ENCODE results near the gene HES7. TPM values are rescaled to one million over a fixed set of nuclear protein-coding genes. Genes with fewer than 3 reads are reported as not detected.

HES7 gene
- polyA plus RNA-seq, 2 of the 4 experiments (the other 2 are of a cell fraction), result 0.56 to 0.72 TPM

GRCh38 chr17:8072341-8072728 lies 51.6 kb downstream of the HES7 start:
- POLR2A ChIA-PET, result no interaction called here
- Histone ChIP-seq H3K4me3 (no peak overlapping the region), H3K4me2 (no peak overlapping the region), H3K9me3 (no peaks in the 10 kb centered on the region), H3K4me1 (peaks cover 16% of the 10 kb centered on the region), H3K27ac (no peak overlapping the region)
- FAIRE-seq (no peak), ATAC-seq (no peak), DNase-seq (ENCODE audit: low read depth in 1 of 2, low spot score in 1 of 2) (no peak)
- WGBS (ENCODE audit: missing lambda C conversion rate), result 84% methylated on average over 28 of the region's 28 CpGs
- TF ChIP-seq JUN (IDR thresholded peaks at IDR 0.05), result no peak
- no peak for TF ChIP-seq GATA3 (IDR thresholded peaks at IDR 0.05; ENCODE audit: borderline replicate concordance)
- no peak for TF ChIP-seq ESRRA (IDR thresholded peaks at IDR 0.05; ENCODE audit: borderline replicate concordance, low read length)
- TF ChIP-seq HMGXB4 (CRISPR knock-in tag; IDR thresholded peaks at IDR 0.05; ENCODE audit: borderline replicate concordance), result no peak
- TF ChIP-seq EP300 (IDR thresholded peaks at IDR 0.05), result no peak
- TF ChIP-seq HOXB13 (CRISPR knock-in tag; IDR thresholded peaks at IDR 0.05; ENCODE audit: low read depth), result no peak
- CTCF ChIA-PET, result interaction anchor here (0.7 to 27.4 kb wide), 8 partner anchors 7 to 160 kb away, joined by 3 to 1490 read pairs (median 28); partner anchors contain the start of genes ALOX12B and ALOXE3

GRCh38 chr17:8071496-8071895 lies 52.4 kb downstream of the HES7 start:
- CTCF ChIA-PET, result interaction anchor here (0.5 to 27.4 kb wide), 11 partner anchors 8 to 1281 kb away, joined by 3 to 1490 read pairs (median 5); partner anchors contain the start of genes ALOX12B, ALOXE3 and AURKB
- POLR2A ChIA-PET, result no interaction called here

More at GRCh38 chr17:8071496-8071895, 52.4 kb downstream of the HES7 start:
- Histone ChIP-seq H3K4me1 (peaks cover 16% of the 10 kb centered on the region), H3K4me3 (no peak overlapping the region), H3K27ac (no peak overlapping the region), H3K4me2 (no peak overlapping the region), H3K9me3 (no peaks in the 10 kb centered on the region)
- TF ChIP-seq RFX5 (IDR thresholded peaks at IDR 0.05), result no peak
- TF ChIP-seq PHF8 (IDR thresholded peaks at IDR 0.05; ENCODE audit: borderline replicate concordance, low read depth), result no peak
- no peak for TF ChIP-seq NFE2L2 (conservative IDR thresholded peaks at IDR 0.05; ENCODE audit: low read length)
- no peak for TF ChIP-seq TFCP2L1 (CRISPR knock-in tag; IDR thresholded peaks at IDR 0.05)
- TF ChIP-seq PBX3 (IDR thresholded peaks at IDR 0.05), result no peak
- no peak for TF ChIP-seq NPAS2 (CRISPR knock-in tag; IDR thresholded peaks at IDR 0.05; ENCODE audit: borderline replicate concordance)
- no peak for TF ChIP-seq GATA3 (IDR thresholded peaks at IDR 0.05; ENCODE audit: borderline replicate concordance)
- no peak for TF ChIP-seq BHLHE40 (IDR thresholded peaks at IDR 0.05; ENCODE audit: low read depth, low read length)
- 80% methylated on average over 12 of the region's 12 CpGs for WGBS (ENCODE audit: missing lambda C conversion rate)
- no peak for ATAC-seq
- FAIRE-seq, result no peak
- no peak for DNase-seq (ENCODE audit: low read depth in 1 of 2, low spot score in 1 of 2)

Small RNAs within 50 kb of the gene (small RNA-seq; reads per million reads assigned to genes)
- 0 reads per million in 6 experiments for gene MIR4314

Other genes starting within 250 kb of the HES7 start
- gene CHD3, start 235.3 kb downstream of the HES7 start, polyA plus RNA-seq (2011; rRNA removed), result 56.3 and 69.7 TPM in 2 replicates
- 88.0 to 113 TPM (median 111 TPM) in 3 replicates for gene CHD3, start 235.3 kb downstream of the HES7 start, polyA plus RNA-seq (2017; fragmentation: RNase III; extraction: RNeasy Plus Mini Kit Qiagen cat#74134 plus additional on column Dnase treatment)
- 2.1 and 2.4 TPM in 2 replicates for gene RNF227, start 207.8 kb downstream of the HES7 start, polyA plus RNA-seq (2011; rRNA removed)
- 1.7 to 4.1 TPM (median 3.7 TPM) in 3 replicates for gene RNF227, start 207.8 kb downstream of the HES7 start, polyA plus RNA-seq (2017; fragmentation: RNase III; extraction: RNeasy Plus Mini Kit Qiagen cat#74134 plus additional on column Dnase treatment)
- 2.4 and 2.7 TPM in 2 replicates for gene KCNAB3, start 194.2 kb downstream of the HES7 start, polyA plus RNA-seq (2011; rRNA removed)
- 3.2 to 4.8 TPM (median 3.4 TPM) in 3 replicates for gene KCNAB3, start 194.2 kb downstream of the HES7 start, polyA plus RNA-seq (2017; fragmentation: RNase III; extraction: RNeasy Plus Mini Kit Qiagen cat#74134 plus additional on column Dnase treatment)
- gene TRAPPC1, start 192.2 kb downstream of the HES7 start, polyA plus RNA-seq (2011; rRNA removed), result 200 and 204 TPM in 2 replicates
- 314 to 336 TPM (median 328 TPM) in 3 replicates for gene TRAPPC1, start 192.2 kb downstream of the HES7 start, polyA plus RNA-seq (2017; fragmentation: RNase III; extraction: RNeasy Plus Mini Kit Qiagen cat#74134 plus additional on column Dnase treatment)
- gene CNTROB, start 191.9 kb downstream of the HES7 start, polyA plus RNA-seq (2011; rRNA removed), result 23.2 and 28.3 TPM in 2 replicates
- 56.4 to 59.4 TPM (median 57.0 TPM) in 3 replicates for gene CNTROB, start 191.9 kb downstream of the HES7 start, polyA plus RNA-seq (2017; fragmentation: RNase III; extraction: RNeasy Plus Mini Kit Qiagen cat#74134 plus additional on column Dnase treatment)
- not detected in 2 replicates for gene GUCY2D, start 121.5 kb downstream of the HES7 start, polyA plus RNA-seq (2011; rRNA removed)
- 0.14 to 0.50 TPM in 2 of 3 replicates, not detected in the other for gene GUCY2D, start 121.5 kb downstream of the HES7 start, polyA plus RNA-seq (2017; fragmentation: RNase III; extraction: RNeasy Plus Mini Kit Qiagen cat#74134 plus additional on column Dnase treatment)
- gene ALOX15B, start 85.0 kb downstream of the HES7 start, polyA plus RNA-seq (2011; rRNA removed), result not detected in 2 replicates
- gene ALOX15B, start 85.0 kb downstream of the HES7 start, polyA plus RNA-seq (2017; fragmentation: RNase III; extraction: RNeasy Plus Mini Kit Qiagen cat#74134 plus additional on column Dnase treatment), result not detected in 3 replicates
- 0.63 and 1.0 TPM in 2 replicates for gene ALOX12B, start 36.4 kb downstream of the HES7 start, polyA plus RNA-seq (2011; rRNA removed)
- 1.0 to 1.5 TPM (median 1.3 TPM) in 3 replicates for gene ALOX12B, start 36.4 kb downstream of the HES7 start, polyA plus RNA-seq (2017; fragmentation: RNase III; extraction: RNeasy Plus Mini Kit Qiagen cat#74134 plus additional on column Dnase treatment)
- gene ALOXE3, start 5.6 kb downstream of the HES7 start, polyA plus RNA-seq (2011; rRNA removed), result 0.35 and 0.58 TPM in 2 replicates
- gene ALOXE3, start 5.6 kb downstream of the HES7 start, polyA plus RNA-seq (2017; fragmentation: RNase III; extraction: RNeasy Plus Mini Kit Qiagen cat#74134 plus additional on column Dnase treatment), result 0.40 to 0.51 TPM (median 0.46 TPM) in 3 replicates
- gene PER1, start 28.3 kb upstream of the HES7 start, polyA plus RNA-seq (2011; rRNA removed), result 5.5 and 5.6 TPM in 2 replicates
- gene PER1, start 28.3 kb upstream of the HES7 start, polyA plus RNA-seq (2017; fragmentation: RNase III; extraction: RNeasy Plus Mini Kit Qiagen cat#74134 plus additional on column Dnase treatment), result 6.8 to 8.7 TPM (median 8.4 TPM) in 3 replicates
- 21.7 and 24.7 TPM in 2 replicates for gene VAMP2, start 38.8 kb upstream of the HES7 start, polyA plus RNA-seq (2011; rRNA removed)
- 19.2 to 23.3 TPM (median 19.3 TPM) in 3 replicates for gene VAMP2, start 38.8 kb upstream of the HES7 start, polyA plus RNA-seq (2017; fragmentation: RNase III; extraction: RNeasy Plus Mini Kit Qiagen cat#74134 plus additional on column Dnase treatment)
- 21.8 and 22.8 TPM in 2 replicates for gene TMEM107, start 52.3 kb upstream of the HES7 start, polyA plus RNA-seq (2011; rRNA removed)
- gene TMEM107, start 52.3 kb upstream of the HES7 start, polyA plus RNA-seq (2017; fragmentation: RNase III; extraction: RNeasy Plus Mini Kit Qiagen cat#74134 plus additional on column Dnase treatment), result 16.0 to 19.2 TPM (median 17.0 TPM) in 3 replicates
- gene BORCS6, start 66.1 kb upstream of the HES7 start, polyA plus RNA-seq (2011; rRNA removed), result 3.0 and 3.3 TPM in 2 replicates
- 4.1 to 6.6 TPM (median 6.1 TPM) in 3 replicates for gene BORCS6, start 66.1 kb upstream of the HES7 start, polyA plus RNA-seq (2017; fragmentation: RNase III; extraction: RNeasy Plus Mini Kit Qiagen cat#74134 plus additional on column Dnase treatment)
- gene AURKB, start 86.5 kb upstream of the HES7 start, polyA plus RNA-seq (2011; rRNA removed), result 51.0 and 59.5 TPM in 2 replicates
- gene AURKB, start 86.5 kb upstream of the HES7 start, polyA plus RNA-seq (2017; fragmentation: RNase III; extraction: RNeasy Plus Mini Kit Qiagen cat#74134 plus additional on column Dnase treatment), result 124 to 137 TPM (median 130 TPM) in 3 replicates
- gene CTC1, start 124.0 kb upstream of the HES7 start, polyA plus RNA-seq (2011; rRNA removed), result 21.9 and 32.7 TPM in 2 replicates
- 14.9 to 21.7 TPM (median 19.7 TPM) in 3 replicates for gene CTC1, start 124.0 kb upstream of the HES7 start, polyA plus RNA-seq (2017; fragmentation: RNase III; extraction: RNeasy Plus Mini Kit Qiagen cat#74134 plus additional on column Dnase treatment)
- gene PFAS, start 125.2 kb upstream of the HES7 start, polyA plus RNA-seq (2011; rRNA removed), result 51.9 and 64.5 TPM in 2 replicates
- gene PFAS, start 125.2 kb upstream of the HES7 start, polyA plus RNA-seq (2017; fragmentation: RNase III; extraction: RNeasy Plus Mini Kit Qiagen cat#74134 plus additional on column Dnase treatment), result 58.2 to 60.1 TPM (median 59.2 TPM) in 3 replicates
- gene RANGRF, start 164.6 kb upstream of the HES7 start, polyA plus RNA-seq (2011; rRNA removed), result 56.4 and 60.4 TPM in 2 replicates
- 43.6 to 49.0 TPM (median 47.2 TPM) in 3 replicates for gene RANGRF, start 164.6 kb upstream of the HES7 start, polyA plus RNA-seq (2017; fragmentation: RNase III; extraction: RNeasy Plus Mini Kit Qiagen cat#74134 plus additional on column Dnase treatment)
- gene SLC25A35, start 171.3 kb upstream of the HES7 start, polyA plus RNA-seq (2011; rRNA removed), result 6.8 and 9.1 TPM in 2 replicates
- 7.5 to 11.2 TPM (median 10.1 TPM) in 3 replicates for gene SLC25A35, start 171.3 kb upstream of the HES7 start, polyA plus RNA-seq (2017; fragmentation: RNase III; extraction: RNeasy Plus Mini Kit Qiagen cat#74134 plus additional on column Dnase treatment)
- gene ARHGEF15, start 186.1 kb upstream of the HES7 start, polyA plus RNA-seq (2011; rRNA removed), result not detected in 2 replicates
- gene ARHGEF15, start 186.1 kb upstream of the HES7 start, polyA plus RNA-seq (2017; fragmentation: RNase III; extraction: RNeasy Plus Mini Kit Qiagen cat#74134 plus additional on column Dnase treatment), result not detected in 3 replicates
- gene ODF4, start 215.7 kb upstream of the HES7 start, polyA plus RNA-seq (2011; rRNA removed), result not detected in 2 replicates
- gene ODF4, start 215.7 kb upstream of the HES7 start, polyA plus RNA-seq (2017; fragmentation: RNase III; extraction: RNeasy Plus Mini Kit Qiagen cat#74134 plus additional on column Dnase treatment), result not detected in 3 replicates

Measured in A549 (cell line).